B cell (primary cell): ENCODE data around the gene HSBP1L1.

Experiments
- EZH2 ChIP-seq: IDR thresholded peaks from 2 replicates; pipeline ENCODE4 v1.6.1; 2012; ENCODE audit warnings: borderline replicate concordance, low read depth, mild to moderate bottlenecking, moderate library complexity, low read length; ENCODE audit not compliant: insufficient read depth, poor library complexity, severe bottlenecking
- TF ChIP-seq, protein P1 (sequence below): fragments of 200-600 bp; IDR thresholded peaks from one replicate; pipeline ENCODE4 v1.8.0; 2022; ENCODE audit warnings: antibody characterized with exemption, mild to moderate bottlenecking

DNA sequence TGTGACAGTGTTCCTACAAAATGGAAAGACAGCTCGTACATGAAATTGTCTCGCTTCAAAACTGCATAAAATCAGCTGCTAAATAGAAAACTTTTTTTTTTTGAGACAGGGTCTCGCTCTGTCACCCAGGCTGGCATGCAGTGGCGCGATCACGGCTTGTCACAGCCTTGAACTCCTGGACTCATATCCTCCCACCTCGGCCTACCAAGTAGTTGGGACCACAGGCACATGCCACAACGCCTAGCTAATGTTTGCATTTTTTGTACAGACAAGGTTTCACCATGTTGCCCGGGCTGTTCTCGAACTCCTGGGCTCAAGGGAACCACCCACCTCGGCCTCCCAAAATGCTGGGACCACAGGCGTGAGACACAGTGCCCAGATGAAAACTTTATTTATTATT, 20.7 kb downstream of the HSBP1L1 start:
- TF ChIP-seq EZH2 = no peak
- TF ChIP-seq, protein P1, sequence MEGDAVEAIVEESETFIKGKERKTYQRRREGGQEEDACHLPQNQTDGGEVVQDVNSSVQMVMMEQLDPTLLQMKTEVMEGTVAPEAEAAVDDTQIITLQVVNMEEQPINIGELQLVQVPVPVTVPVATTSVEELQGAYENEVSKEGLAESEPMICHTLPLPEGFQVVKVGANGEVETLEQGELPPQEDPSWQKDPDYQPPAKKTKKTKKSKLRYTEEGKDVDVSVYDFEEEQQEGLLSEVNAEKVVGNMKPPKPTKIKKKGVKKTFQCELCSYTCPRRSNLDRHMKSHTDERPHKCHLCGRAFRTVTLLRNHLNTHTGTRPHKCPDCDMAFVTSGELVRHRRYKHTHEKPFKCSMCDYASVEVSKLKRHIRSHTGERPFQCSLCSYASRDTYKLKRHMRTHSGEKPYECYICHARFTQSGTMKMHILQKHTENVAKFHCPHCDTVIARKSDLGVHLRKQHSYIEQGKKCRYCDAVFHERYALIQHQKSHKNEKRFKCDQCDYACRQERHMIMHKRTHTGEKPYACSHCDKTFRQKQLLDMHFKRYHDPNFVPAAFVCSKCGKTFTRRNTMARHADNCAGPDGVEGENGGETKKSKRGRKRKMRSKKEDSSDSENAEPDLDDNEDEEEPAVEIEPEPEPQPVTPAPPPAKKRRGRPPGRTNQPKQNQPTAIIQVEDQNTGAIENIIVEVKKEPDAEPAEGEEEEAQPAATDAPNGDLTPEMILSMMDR = no peak
